SU-DHL-6 (cell line): Measurements from ENCODE around the gene LPCAT1.

Experiments used
- EZH2phosphoT487 ChIP-seq: fragments of 200-600 bp; sonication (generic), shearing (Covaris generic); conservative IDR thresholded peaks from 2 replicates; pipeline ENCODE4 v1.6.1; 2018; ENCODE audit warnings: mild to moderate bottlenecking, antibody characterized with exemption, low read length, moderate library complexity, mixed read lengths
- TF ChIP-seq, protein P1 (sequence below): fragments of 200-600 bp; sonication (generic); IDR thresholded peaks from one replicate; pipeline ENCODE4 v1.5.1; 2017; ENCODE audit warnings: antibody characterized with exemption, mild to moderate bottlenecking, low read length, moderate library complexity; ENCODE audit not compliant: insufficient read depth, poor library complexity, severe bottlenecking

DNA sequence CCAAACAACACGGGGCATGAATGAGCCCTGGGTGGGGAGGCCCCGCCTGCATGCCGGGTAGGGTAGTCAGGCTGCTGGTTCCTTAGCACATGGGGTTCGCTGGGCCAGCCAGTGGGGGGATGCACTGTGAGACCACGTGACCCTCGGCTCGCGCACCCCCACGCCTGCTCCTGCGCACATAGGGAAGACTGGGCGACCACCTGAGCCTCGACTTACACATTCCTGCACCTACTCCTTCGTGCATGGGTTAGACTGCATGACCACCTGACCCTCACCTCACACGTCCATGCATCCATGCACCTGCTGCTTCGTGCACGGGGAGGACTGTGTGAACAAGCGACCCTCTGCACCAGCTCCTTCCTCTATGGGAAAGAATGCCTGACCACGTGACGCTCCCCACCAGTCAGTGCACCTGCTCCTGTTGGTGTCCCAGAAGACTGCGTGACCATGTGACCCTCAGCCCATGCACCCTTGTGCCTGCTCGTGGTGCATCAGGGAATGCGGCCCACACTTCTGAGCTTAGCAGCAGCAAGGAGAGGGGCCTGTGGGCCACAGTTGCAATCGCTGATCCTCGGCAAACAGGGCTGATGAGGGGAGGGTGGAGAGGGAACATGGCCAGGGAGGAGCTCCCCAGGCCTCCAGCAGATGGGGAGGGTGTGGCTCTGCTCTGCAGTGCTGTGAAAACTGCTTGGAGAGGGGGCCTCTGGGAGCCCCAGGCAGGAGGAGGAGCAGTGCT, 18.1 kb downstream of the LPCAT1 start:
- TF ChIP-seq, protein P1, sequence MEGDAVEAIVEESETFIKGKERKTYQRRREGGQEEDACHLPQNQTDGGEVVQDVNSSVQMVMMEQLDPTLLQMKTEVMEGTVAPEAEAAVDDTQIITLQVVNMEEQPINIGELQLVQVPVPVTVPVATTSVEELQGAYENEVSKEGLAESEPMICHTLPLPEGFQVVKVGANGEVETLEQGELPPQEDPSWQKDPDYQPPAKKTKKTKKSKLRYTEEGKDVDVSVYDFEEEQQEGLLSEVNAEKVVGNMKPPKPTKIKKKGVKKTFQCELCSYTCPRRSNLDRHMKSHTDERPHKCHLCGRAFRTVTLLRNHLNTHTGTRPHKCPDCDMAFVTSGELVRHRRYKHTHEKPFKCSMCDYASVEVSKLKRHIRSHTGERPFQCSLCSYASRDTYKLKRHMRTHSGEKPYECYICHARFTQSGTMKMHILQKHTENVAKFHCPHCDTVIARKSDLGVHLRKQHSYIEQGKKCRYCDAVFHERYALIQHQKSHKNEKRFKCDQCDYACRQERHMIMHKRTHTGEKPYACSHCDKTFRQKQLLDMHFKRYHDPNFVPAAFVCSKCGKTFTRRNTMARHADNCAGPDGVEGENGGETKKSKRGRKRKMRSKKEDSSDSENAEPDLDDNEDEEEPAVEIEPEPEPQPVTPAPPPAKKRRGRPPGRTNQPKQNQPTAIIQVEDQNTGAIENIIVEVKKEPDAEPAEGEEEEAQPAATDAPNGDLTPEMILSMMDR, result no peak
- no peak for TF ChIP-seq EZH2phosphoT487
